ENCODE data around the gene SPATA13.

DNA sequence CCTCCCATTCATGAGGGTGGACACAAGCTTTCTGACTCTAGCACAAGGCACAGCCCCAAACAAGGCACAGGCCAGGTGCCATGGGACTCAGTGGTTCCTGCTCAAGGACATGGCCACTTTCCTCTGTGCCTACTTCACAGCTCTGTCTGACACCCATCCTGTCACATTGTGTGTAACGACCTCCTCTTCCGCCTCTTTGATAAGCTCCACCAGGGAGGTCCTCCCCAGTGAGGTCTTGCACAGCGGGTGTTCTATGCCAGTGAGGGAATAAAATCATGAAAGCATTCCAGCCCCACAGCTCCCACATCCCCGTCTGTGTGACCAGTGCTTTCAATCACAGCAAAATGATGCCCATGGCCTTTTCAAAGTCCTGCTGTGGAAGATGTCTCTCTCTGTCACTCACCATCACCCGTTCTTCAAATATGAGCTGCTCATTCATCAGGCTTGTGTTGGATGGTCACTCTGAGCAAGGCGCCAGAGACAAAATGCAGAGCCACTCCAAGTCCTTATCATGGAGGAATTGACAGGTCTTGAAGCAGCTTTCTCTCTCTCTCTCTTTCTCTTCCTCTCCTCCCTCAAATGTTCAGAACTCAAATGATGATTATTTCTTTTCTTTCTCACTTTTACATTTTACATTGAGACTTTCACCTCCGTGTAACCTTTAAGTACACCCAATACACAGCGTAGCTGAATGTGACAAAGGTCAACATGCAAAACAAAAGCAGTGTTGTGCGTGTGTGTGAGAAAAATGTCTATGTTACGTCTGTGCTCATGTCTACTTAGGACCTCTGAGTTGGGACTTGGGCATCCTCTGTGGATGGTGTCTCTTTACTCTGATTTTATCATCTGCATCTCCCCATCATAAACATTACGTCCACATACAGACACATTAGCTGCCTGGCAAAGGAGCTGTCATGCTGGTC lies 8.0 kb upstream of the SPATA13 start:
- TF ChIP-seq, protein P1, sequence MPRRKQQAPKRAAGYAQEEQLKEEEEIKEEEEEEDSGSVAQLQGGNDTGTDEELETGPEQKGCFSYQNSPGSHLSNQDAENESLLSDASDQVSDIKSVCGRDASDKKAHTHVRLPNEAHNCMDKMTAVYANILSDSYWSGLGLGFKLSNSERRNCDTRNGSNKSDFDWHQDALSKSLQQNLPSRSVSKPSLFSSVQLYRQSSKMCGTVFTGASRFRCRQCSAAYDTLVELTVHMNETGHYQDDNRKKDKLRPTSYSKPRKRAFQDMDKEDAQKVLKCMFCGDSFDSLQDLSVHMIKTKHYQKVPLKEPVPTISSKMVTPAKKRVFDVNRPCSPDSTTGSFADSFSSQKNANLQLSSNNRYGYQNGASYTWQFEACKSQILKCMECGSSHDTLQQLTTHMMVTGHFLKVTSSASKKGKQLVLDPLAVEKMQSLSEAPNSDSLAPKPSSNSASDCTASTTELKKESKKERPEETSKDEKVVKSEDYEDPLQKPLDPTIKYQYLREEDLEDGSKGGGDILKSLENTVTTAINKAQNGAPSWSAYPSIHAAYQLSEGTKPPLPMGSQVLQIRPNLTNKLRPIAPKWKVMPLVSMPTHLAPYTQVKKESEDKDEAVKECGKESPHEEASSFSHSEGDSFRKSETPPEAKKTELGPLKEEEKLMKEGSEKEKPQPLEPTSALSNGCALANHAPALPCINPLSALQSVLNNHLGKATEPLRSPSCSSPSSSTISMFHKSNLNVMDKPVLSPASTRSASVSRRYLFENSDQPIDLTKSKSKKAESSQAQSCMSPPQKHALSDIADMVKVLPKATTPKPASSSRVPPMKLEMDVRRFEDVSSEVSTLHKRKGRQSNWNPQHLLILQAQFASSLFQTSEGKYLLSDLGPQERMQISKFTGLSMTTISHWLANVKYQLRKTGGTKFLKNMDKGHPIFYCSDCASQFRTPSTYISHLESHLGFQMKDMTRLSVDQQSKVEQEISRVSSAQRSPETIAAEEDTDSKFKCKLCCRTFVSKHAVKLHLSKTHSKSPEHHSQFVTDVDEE (CRISPR knock-in tag; IDR thresholded peaks at IDR 0.05) = no peak
- TF ChIP-seq, protein P2, sequence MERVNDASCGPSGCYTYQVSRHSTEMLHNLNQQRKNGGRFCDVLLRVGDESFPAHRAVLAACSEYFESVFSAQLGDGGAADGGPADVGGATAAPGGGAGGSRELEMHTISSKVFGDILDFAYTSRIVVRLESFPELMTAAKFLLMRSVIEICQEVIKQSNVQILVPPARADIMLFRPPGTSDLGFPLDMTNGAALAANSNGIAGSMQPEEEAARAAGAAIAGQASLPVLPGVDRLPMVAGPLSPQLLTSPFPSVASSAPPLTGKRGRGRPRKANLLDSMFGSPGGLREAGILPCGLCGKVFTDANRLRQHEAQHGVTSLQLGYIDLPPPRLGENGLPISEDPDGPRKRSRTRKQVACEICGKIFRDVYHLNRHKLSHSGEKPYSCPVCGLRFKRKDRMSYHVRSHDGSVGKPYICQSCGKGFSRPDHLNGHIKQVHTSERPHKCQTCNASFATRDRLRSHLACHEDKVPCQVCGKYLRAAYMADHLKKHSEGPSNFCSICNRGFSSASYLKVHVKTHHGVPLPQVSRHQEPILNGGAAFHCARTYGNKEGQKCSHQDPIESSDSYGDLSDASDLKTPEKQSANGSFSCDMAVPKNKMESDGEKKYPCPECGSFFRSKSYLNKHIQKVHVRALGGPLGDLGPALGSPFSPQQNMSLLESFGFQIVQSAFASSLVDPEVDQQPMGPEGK (CRISPR knock-in tag; IDR thresholded peaks at IDR 0.05; ENCODE audit: borderline replicate concordance) = no peak
- TF ChIP-seq ARNTL (CRISPR knock-in tag; IDR thresholded peaks at IDR 0.05; ENCODE audit: borderline replicate concordance, low read depth) (no peak), ESRRG (CRISPR knock-in tag; IDR thresholded peaks at IDR 0.05) (no peak), RARB (CRISPR knock-in tag; IDR thresholded peaks at IDR 0.05) (no peak), ZC3H10 (CRISPR knock-in tag; IDR thresholded peaks at IDR 0.05) (no peak), PPARA (CRISPR knock-in tag; IDR thresholded peaks at IDR 0.05; ENCODE audit: borderline replicate concordance) (no peak), CSDC2 (CRISPR knock-in tag; IDR thresholded peaks at IDR 0.05) (no peak), TCF4 (CRISPR knock-in tag; IDR thresholded peaks at IDR 0.05; ENCODE audit: borderline replicate concordance) (no peak), OSR1 (CRISPR knock-in tag; IDR thresholded peaks at IDR 0.05) (no peak), ZNF565 (CRISPR knock-in tag; conservative IDR thresholded peaks at IDR 0.05; ENCODE audit: low read depth) (no peak), BACH2 (CRISPR knock-in tag; IDR thresholded peaks at IDR 0.05; ENCODE audit: borderline replicate concordance) (no peak)
- TF ChIP-seq, protein P3, sequence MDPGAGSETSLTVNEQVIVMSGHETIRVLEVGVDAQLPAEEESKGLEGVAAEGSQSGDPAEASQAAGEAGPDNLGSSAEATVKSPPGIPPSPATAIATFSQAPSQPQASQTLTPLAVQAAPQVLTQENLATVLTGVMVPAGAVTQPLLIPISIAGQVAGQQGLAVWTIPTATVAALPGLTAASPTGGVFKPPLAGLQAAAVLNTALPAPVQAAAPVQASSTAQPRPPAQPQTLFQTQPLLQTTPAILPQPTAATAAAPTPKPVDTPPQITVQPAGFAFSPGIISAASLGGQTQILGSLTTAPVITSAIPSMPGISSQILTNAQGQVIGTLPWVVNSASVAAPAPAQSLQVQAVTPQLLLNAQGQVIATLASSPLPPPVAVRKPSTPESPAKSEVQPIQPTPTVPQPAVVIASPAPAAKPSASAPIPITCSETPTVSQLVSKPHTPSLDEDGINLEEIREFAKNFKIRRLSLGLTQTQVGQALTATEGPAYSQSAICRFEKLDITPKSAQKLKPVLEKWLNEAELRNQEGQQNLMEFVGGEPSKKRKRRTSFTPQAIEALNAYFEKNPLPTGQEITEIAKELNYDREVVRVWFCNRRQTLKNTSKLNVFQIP (CRISPR knock-in tag; IDR thresholded peaks at IDR 0.05; ENCODE audit: borderline replicate concordance, low read depth) = no peak
- TF ChIP-seq, protein P4, sequence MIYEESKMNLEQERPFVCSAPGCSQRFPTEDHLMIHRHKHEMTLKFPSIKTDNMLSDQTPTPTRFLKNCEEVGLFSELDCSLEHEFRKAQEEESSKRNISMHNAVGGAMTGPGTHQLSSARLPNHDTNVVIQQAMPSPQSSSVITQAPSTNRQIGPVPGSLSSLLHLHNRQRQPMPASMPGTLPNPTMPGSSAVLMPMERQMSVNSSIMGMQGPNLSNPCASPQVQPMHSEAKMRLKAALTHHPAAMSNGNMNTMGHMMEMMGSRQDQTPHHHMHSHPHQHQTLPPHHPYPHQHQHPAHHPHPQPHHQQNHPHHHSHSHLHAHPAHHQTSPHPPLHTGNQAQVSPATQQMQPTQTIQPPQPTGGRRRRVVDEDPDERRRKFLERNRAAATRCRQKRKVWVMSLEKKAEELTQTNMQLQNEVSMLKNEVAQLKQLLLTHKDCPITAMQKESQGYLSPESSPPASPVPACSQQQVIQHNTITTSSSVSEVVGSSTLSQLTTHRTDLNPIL (CRISPR knock-in tag; IDR thresholded peaks at IDR 0.05; ENCODE audit: low read depth) = no peak

All from SK-N-SH treated with all-trans-retinoic acid at 6 μM for 48 hours (cell line).